ENCODE data around the gene AK3. TPM values are rescaled to one million over a fixed set of nuclear protein-coding genes. Genes with fewer than 3 reads are reported as not detected.

The AK3 gene
- total and polyA plus RNA-seq, 4 experiments from 2014 or later, result 23.1 to 47.9 (median 26.8) TPM

- no peak for DNase-seq
- Histone ChIP-seq H3K4me1 (ENCODE audit: insufficient read depth, low read length) (no peaks in the 10 kb centered on the region), H3K9me3 (ENCODE audit: control insufficient read depth in 1 of 2, low read length in 2 of 2) (no peaks in the 10 kb centered on the region), H3K4me3 (ENCODE audit: low read length in 2 of 2) (no peak overlapping the region), H3K36me3 (ENCODE audit: insufficient read depth, low read length) (peaks cover 8% of the 10 kb centered on the region), H3K27me3 (ENCODE audit: insufficient read depth, low read length) (no peaks in the 10 kb centered on the region), H3K27ac (ENCODE audit: low read depth, low read length) (no peak overlapping the region)
- no peaks in the 10 kb centered on the region for H3K9me3 Mint-ChIP-seq
- peak overlapping the region in 2 of 7 donors; percentile 17 to 57 for H3K27ac Mint-ChIP-seq
- POLR2A ChIA-PET (ENCODE audit: partially characterized antibody), result interaction anchor here (1.2 kb wide), 1 partner anchor 31 kb away, joined by 6 read pairs; the partner anchor contains the start of gene AK3
- no peaks in the 10 kb centered on the region for H3K27me3 Mint-ChIP-seq
- no peak overlapping the region for H3K4me3 Mint-ChIP-seq
- peaks cover 0 to 6% (median 2%) of the 10 kb centered on the region in 4 donors for H3K4me1 Mint-ChIP-seq
- CTCF ChIA-PET (ENCODE audit: partially characterized antibody), result no interaction called here
- H3K36me3 Mint-ChIP-seq, result peaks cover 23 to 49% of the 10 kb centered on the region in 2 donors
- intact Hi-C loops (cut with micrococcal nuclease), result no loop called here
These were observed 31.6 kb downstream of the AK3 start for GRCh38 chr9:4709380-4709779.

- no peaks in the 10 kb centered on the region for H3K27me3 ChIP-seq (ENCODE audit: insufficient read depth, low read length)
- H3K4me1 ChIP-seq (ENCODE audit: insufficient read depth, low read length), result no peaks in the 10 kb centered on the region
- intact Hi-C loops (cut with micrococcal nuclease), result no loop called here
- H3K9me3 ChIP-seq (ENCODE audit: control insufficient read depth in 1 of 2, low read length in 2 of 2), result no peaks in the 10 kb centered on the region
- DNase-seq, result no peak
- Mint-ChIP-seq H3K4me1 (peaks cover 0 to 6% (median 2%) of the 10 kb centered on the region in 4 donors), H3K36me3 (peaks cover 31 to 59% of the 10 kb centered on the region in 2 donors), H3K27ac (peak overlapping the region in 5 of 7 donors; percentile 6 to 73 (median 50)), H3K9me3 (no peaks in the 10 kb centered on the region), H3K4me3 (no peak overlapping the region), H3K27me3 (no peaks in the 10 kb centered on the region)
- no peak overlapping the region for H3K4me3 ChIP-seq (ENCODE audit: low read length in 2 of 2)
- H3K36me3 ChIP-seq (ENCODE audit: insufficient read depth, low read length), result peaks cover 13% of the 10 kb centered on the region
- POLR2A ChIA-PET (ENCODE audit: partially characterized antibody), result interaction anchor here (0.6 to 1.8 kb wide), 2 partner anchors 29 to 33 kb away, joined by 4 to 6 read pairs; partner anchors contain the start of gene AK3
- H3K27ac ChIP-seq (ENCODE audit: low read depth, low read length), result no peak overlapping the region
- CTCF ChIA-PET (ENCODE audit: partially characterized antibody), result interaction anchor here (0.9 kb wide), 2 partner anchors 33 to 893 kb away, joined by 3 to 6 read pairs; partner anchors contain the start of gene AK3
These were observed 33.9 kb downstream of the AK3 start for GRCh38 chr9:4706971-4707622.

- Mint-ChIP-seq H3K36me3 (peaks cover 37 to 59% of the 10 kb centered on the region in 2 donors), H3K4me3 (no peak overlapping the region), H3K9me3 (no peaks in the 10 kb centered on the region), H3K27me3 (no peaks in the 10 kb centered on the region), H3K27ac (peak overlapping the region in 5 of 7 donors; percentile 19 to 80 (median 22)), H3K4me1 (peaks cover 0 to 8% (median 6%) of the 10 kb centered on the region in 4 donors)
- Histone ChIP-seq H3K36me3 (ENCODE audit: insufficient read depth, low read length) (peaks cover 14% of the 10 kb centered on the region), H3K27ac (ENCODE audit: low read depth, low read length) (no peak overlapping the region), H3K9me3 (ENCODE audit: control insufficient read depth in 1 of 2, low read length in 2 of 2) (no peaks in the 10 kb centered on the region), H3K27me3 (ENCODE audit: insufficient read depth, low read length) (no peaks in the 10 kb centered on the region), H3K4me1 (ENCODE audit: insufficient read depth, low read length) (no peaks in the 10 kb centered on the region), H3K4me3 (ENCODE audit: low read length in 2 of 2) (no peak overlapping the region)
- CTCF ChIA-PET (ENCODE audit: partially characterized antibody), result no interaction called here
- POLR2A ChIA-PET (ENCODE audit: partially characterized antibody), result interaction anchor here (1.8 kb wide), 1 partner anchor 35 kb away, joined by 6 read pairs; the partner anchor contains the start of gene AK3
- DNase-seq, result no peak
- intact Hi-C loops (cut with micrococcal nuclease), result no loop called here
These were observed 35.0 kb downstream of the AK3 start for GRCh38 chr9:4706021-4706420.

- POLR2A ChIA-PET (ENCODE audit: partially characterized antibody), result no interaction called here
- H3K36me3 Mint-ChIP-seq, result peaks cover 35 to 67% of the 10 kb centered on the region in 2 donors
- CTCF ChIA-PET (ENCODE audit: partially characterized antibody), result no interaction called here
These were observed 36.9 kb downstream of the AK3 start for GRCh38 chr9:4704129-4704528.

GRCh38 chr9:4701526-4701925 is 39.5 kb downstream of the AK3 start:
- CTCF ChIA-PET (ENCODE audit: partially characterized antibody), result no interaction called here
- H3K4me1 Mint-ChIP-seq, result peaks cover 6 to 11% (median 9%) of the 10 kb centered on the region in 4 donors
- no peaks in the 10 kb centered on the region for H3K9me3 ChIP-seq (ENCODE audit: control insufficient read depth in 1 of 2, low read length in 2 of 2)
- intact Hi-C loops (cut with micrococcal nuclease), result no loop called here
- H3K4me1 ChIP-seq (ENCODE audit: insufficient read depth, low read length), result no peaks in the 10 kb centered on the region
- H3K27ac Mint-ChIP-seq, result peak overlapping the region in 5 of 7 donors; percentile 6 to 62 (median 42)
- POLR2A ChIA-PET (ENCODE audit: partially characterized antibody), result no interaction called here
- peaks cover 34% of the 10 kb centered on the region for H3K36me3 ChIP-seq (ENCODE audit: insufficient read depth, low read length)
- peaks cover 32 to 67% of the 10 kb centered on the region in 2 donors for H3K36me3 Mint-ChIP-seq
- H3K27me3 Mint-ChIP-seq, result no peaks in the 10 kb centered on the region
- H3K4me3 Mint-ChIP-seq, result no peak overlapping the region
- H3K27me3 ChIP-seq (ENCODE audit: insufficient read depth, low read length), result no peaks in the 10 kb centered on the region
- DNase-seq, result no peak
- H3K9me3 Mint-ChIP-seq, result no peaks in the 10 kb centered on the region
- no peak overlapping the region for H3K27ac ChIP-seq (ENCODE audit: low read depth, low read length)
- H3K4me3 ChIP-seq (ENCODE audit: low read length in 2 of 2), result no peak overlapping the region

More at GRCh38 chr9:4704129-4704528, 36.9 kb downstream of the AK3 start:
- Histone ChIP-seq H3K4me1 (ENCODE audit: insufficient read depth, low read length) (no peaks in the 10 kb centered on the region), H3K27ac (ENCODE audit: low read depth, low read length) (no peak overlapping the region), H3K9me3 (ENCODE audit: control insufficient read depth in 1 of 2, low read length in 2 of 2) (no peaks in the 10 kb centered on the region), H3K36me3 (ENCODE audit: insufficient read depth, low read length) (peaks cover 20% of the 10 kb centered on the region), H3K27me3 (ENCODE audit: insufficient read depth, low read length) (no peaks in the 10 kb centered on the region), H3K4me3 (ENCODE audit: low read length in 2 of 2) (no peak overlapping the region)
- H3K4me3 Mint-ChIP-seq, result no peak overlapping the region
- H3K9me3 Mint-ChIP-seq, result no peaks in the 10 kb centered on the region
- no peaks in the 10 kb centered on the region for H3K27me3 Mint-ChIP-seq
- H3K4me1 Mint-ChIP-seq, result peaks cover 0 to 10% (median 7%) of the 10 kb centered on the region in 4 donors
- peak overlapping the region in 4 of 7 donors; percentile 13 to 35 (median 22) for H3K27ac Mint-ChIP-seq
- intact Hi-C loops (cut with micrococcal nuclease), result no loop called here
- no peak for DNase-seq

- CTCF ChIA-PET (ENCODE audit: partially characterized antibody), result no interaction called here
- H3K27me3 ChIP-seq (ENCODE audit: insufficient read depth, low read length), result no peaks in the 10 kb centered on the region
- H3K4me3 ChIP-seq (ENCODE audit: low read length in 2 of 2), result no peak overlapping the region
- H3K27me3 Mint-ChIP-seq, result no peaks in the 10 kb centered on the region
- DNase-seq, result no peak
- peaks cover 6 to 14% (median 8%) of the 10 kb centered on the region in 4 donors for H3K4me1 Mint-ChIP-seq
- intact Hi-C loops (cut with micrococcal nuclease), result no loop called here
- H3K27ac ChIP-seq (ENCODE audit: low read depth, low read length), result no peak overlapping the region
- H3K4me1 ChIP-seq (ENCODE audit: insufficient read depth, low read length), result no peaks in the 10 kb centered on the region
- peaks cover 30 to 67% of the 10 kb centered on the region in 2 donors for H3K36me3 Mint-ChIP-seq
- POLR2A ChIA-PET (ENCODE audit: partially characterized antibody), result interaction anchor here (1.2 kb wide), 1 partner anchor 10 kb away, joined by 3 read pairs; no protein-coding TSS in a partner anchor
- peaks cover 34% of the 10 kb centered on the region for H3K36me3 ChIP-seq (ENCODE audit: insufficient read depth, low read length)
- H3K4me3 Mint-ChIP-seq, result no peak overlapping the region
- H3K27ac Mint-ChIP-seq, result peak overlapping the region in 2 of 7 donors; percentile 34 to 55
- no peaks in the 10 kb centered on the region for H3K9me3 ChIP-seq (ENCODE audit: control insufficient read depth in 1 of 2, low read length in 2 of 2)
- H3K9me3 Mint-ChIP-seq, result no peaks in the 10 kb centered on the region
These were observed 40.1 kb downstream of the AK3 start for GRCh38 chr9:4700932-4701331.

GRCh38 chr9:4700091-4700490 is 40.9 kb downstream of the AK3 start:
- Mint-ChIP-seq H3K4me3 (no peak overlapping the region), H3K4me1 (peaks cover 5 to 14% (median 7%) of the 10 kb centered on the region in 4 donors), H3K27ac (peak overlapping the region in 3 of 7 donors; percentile 25 to 70 (median 55)), H3K27me3 (no peaks in the 10 kb centered on the region), H3K36me3 (peaks cover 28 to 66% of the 10 kb centered on the region in 2 donors), H3K9me3 (no peaks in the 10 kb centered on the region)
- H3K27me3 ChIP-seq (ENCODE audit: insufficient read depth, low read length), result no peaks in the 10 kb centered on the region
- DNase-seq, result no peak
- H3K36me3 ChIP-seq (ENCODE audit: insufficient read depth, low read length), result peaks cover 36% of the 10 kb centered on the region
- intact Hi-C loops (cut with micrococcal nuclease), result no loop called here
- H3K4me3 ChIP-seq (ENCODE audit: low read length in 2 of 2), result no peak overlapping the region
- no peaks in the 10 kb centered on the region for H3K4me1 ChIP-seq (ENCODE audit: insufficient read depth, low read length)
- H3K9me3 ChIP-seq (ENCODE audit: control insufficient read depth in 1 of 2, low read length in 2 of 2), result no peaks in the 10 kb centered on the region
- H3K27ac ChIP-seq (ENCODE audit: low read depth, low read length), result no peak overlapping the region
- POLR2A ChIA-PET (ENCODE audit: partially characterized antibody), result interaction anchor here (1.2 kb wide), 1 partner anchor 9 kb away, joined by 3 read pairs; no protein-coding TSS in a partner anchor
- CTCF ChIA-PET (ENCODE audit: partially characterized antibody), result no interaction called here
